Thymus (tissue), 11 donors: ENCODE data around the gene KRTAP5-5. TPM values are rescaled to one million over a fixed set of nuclear protein-coding genes. Genes with fewer than 3 reads are reported as not detected.

Experiments used
- DNase-seq, 9 donors: peaks; one replicate each; pipeline ENCODE4 v3.0.0-alpha.2; 2013; ENCODE audit warnings: low spot score in 9 of 9, low read depth in 6 of 9, missing footprints in 1 of 9
- H3K27ac ChIP-seq, 2 donors: one replicate each; pipeline ENCODE4 v1.5.1; 2013; ENCODE audit warnings: control low read depth in 1 of 2, low read depth in 1 of 2, low read length in 1 of 2, mild to moderate bottlenecking in 1 of 2, moderate library complexity in 1 of 2
- H3K27me3 ChIP-seq, 2 donors: one replicate each; pipeline ENCODE4 v1.5.1; 2013; ENCODE audit warnings: low read length in 1 of 2; ENCODE audit not compliant: control insufficient read depth in 2 of 2, insufficient read depth in 1 of 2
- H3K36me3 ChIP-seq, 2 donors: one replicate each; pipeline ENCODE4 v1.5.1; 2013; ENCODE audit warnings: low read length in 1 of 2, mild to moderate bottlenecking in 1 of 2, moderate library complexity in 1 of 2; ENCODE audit not compliant: control insufficient read depth in 2 of 2, insufficient read depth in 2 of 2
- H3K4me1 ChIP-seq, 2 donors: one replicate each; pipeline ENCODE4 v1.5.1; 2013; ENCODE audit warnings: low read length in 2 of 2; ENCODE audit not compliant: control insufficient read depth in 2 of 2, insufficient read depth in 2 of 2
- H3K4me3 ChIP-seq, 2 donors: one replicate each; pipeline ENCODE4 v1.5.1; 2013; ENCODE audit warnings: low read length in 2 of 2, control low read depth in 1 of 2, mild to moderate bottlenecking in 1 of 2
- H3K9me3 ChIP-seq, 2 donors: one replicate each; pipeline ENCODE4 v1.5.1; 2013; ENCODE audit warnings: low read length in 1 of 2, mild to moderate bottlenecking in 1 of 2; ENCODE audit not compliant: control insufficient read depth in 2 of 2, insufficient read depth in 1 of 2
- WGBS: extraction: QIAGEN DNeasy Blood & Tissue Kit; methylation state at CpG from one replicate; pipeline ENCODE4 v1.1.7; 2013; 5-methylcytosine and 5-hydroxymethylcytosine counted together
- polyA plus RNA-seq: library from polyadenylated mRNA; stranded (reverse); fragments of 200-250 nt; gene quantifications from one replicate; pipeline ENCODE4 v1.2.3, GENCODE V29; 2013
- total RNA-seq: library from RNA; stranded (reverse); fragments of 120-200 nt; gene quantifications from one replicate; pipeline ENCODE4 v1.2.4, GENCODE V29; 2013
- donor health status: healthy.

The KRTAP5-5 gene
- total and polyA plus RNA-seq, 2 donors: not detected

DNA sequence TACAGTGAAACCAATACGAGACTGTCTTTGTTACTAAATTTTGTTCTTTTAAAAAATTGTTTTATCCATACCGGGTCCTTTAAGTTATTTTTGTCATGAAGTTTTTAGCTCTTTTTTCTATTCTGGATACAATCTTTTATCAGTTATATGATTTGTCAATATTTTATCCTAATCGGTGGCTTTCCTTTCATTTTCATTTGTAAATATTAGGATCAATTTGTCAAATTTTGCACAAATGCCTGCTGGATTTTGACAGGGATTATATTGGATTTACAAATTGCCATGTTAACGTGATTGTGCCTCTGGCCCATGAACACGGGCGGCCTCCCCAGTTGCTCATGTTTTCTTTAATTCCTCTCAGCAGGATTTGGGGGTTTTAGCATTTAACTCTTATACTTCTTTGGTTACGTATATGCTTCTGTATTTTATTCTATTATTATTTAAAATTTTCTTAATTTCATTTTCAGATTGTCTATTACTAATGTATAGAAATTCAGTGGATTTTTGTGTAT, 46.7 kb downstream of the KRTAP5-5 start:
- Histone ChIP-seq H3K4me1 (no peaks in the 10 kb centered on the region), H3K36me3 (no peaks in the 10 kb centered on the region), H3K4me3 (no peak overlapping the region), H3K27ac (no peak overlapping the region), H3K27me3 (peaks cover 3 to 27% of the 10 kb centered on the region in 2 donors), H3K9me3 (no peaks in the 10 kb centered on the region)
- WGBS: 94% methylated on average over 7 of the region's 7 CpGs
- no peak for DNase-seq

DNA sequence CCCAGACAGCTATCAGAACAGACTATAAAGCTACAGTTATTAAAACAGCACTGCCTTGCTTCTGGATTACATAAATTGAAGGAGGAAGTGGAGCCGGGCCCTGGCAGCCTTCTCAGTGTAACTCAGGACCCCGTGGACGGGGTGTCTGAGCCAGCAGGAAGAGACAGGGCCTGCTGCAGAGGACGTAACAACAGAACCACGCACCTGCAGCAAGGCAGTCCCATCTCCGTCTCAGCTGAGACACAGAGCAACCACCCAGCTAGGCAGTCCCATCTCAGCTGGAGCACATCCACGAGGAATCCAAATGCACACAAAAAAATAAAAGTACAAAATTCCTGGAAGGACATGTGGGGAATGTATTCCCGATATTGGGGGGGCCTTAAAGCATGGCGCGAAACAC, 50.3 kb downstream of the KRTAP5-5 start:
- H3K27ac ChIP-seq: no peak overlapping the region
- WGBS: 78% methylated on average over 10 of the region's 10 CpGs
- no peak overlapping the region for H3K4me3 ChIP-seq
- H3K4me1 ChIP-seq: no peaks in the 10 kb centered on the region
- no peaks in the 10 kb centered on the region for H3K36me3 ChIP-seq
- no peak for DNase-seq
- peaks cover 0 to 13% of the 10 kb centered on the region in 2 donors for H3K27me3 ChIP-seq
- H3K9me3 ChIP-seq: no peaks in the 10 kb centered on the region

Other genes with a start within 250 kb of the KRTAP5-5 start
- 0.14 TPM for gene BRSK2, start 239.8 kb upstream of the KRTAP5-5 start, total RNA-seq
- gene BRSK2, start 239.8 kb upstream of the KRTAP5-5 start, polyA plus RNA-seq: 1.1 TPM
- 34.0 TPM for gene MOB2, start 143.0 kb upstream of the KRTAP5-5 start, total RNA-seq
- 46.5 TPM for gene MOB2, start 143.0 kb upstream of the KRTAP5-5 start, polyA plus RNA-seq
- 0.14 TPM for gene DUSP8, start 57.5 kb upstream of the KRTAP5-5 start, total RNA-seq
- gene DUSP8, start 57.5 kb upstream of the KRTAP5-5 start, polyA plus RNA-seq: 2.9 TPM
- not detected for gene KRTAP5-1, start 44.5 kb upstream of the KRTAP5-5 start, total RNA-seq
- not detected for gene KRTAP5-1, start 44.5 kb upstream of the KRTAP5-5 start, polyA plus RNA-seq
- not detected for gene KRTAP5-2, start 31.5 kb upstream of the KRTAP5-5 start, total RNA-seq
- gene KRTAP5-2, start 31.5 kb upstream of the KRTAP5-5 start, polyA plus RNA-seq: 0.11 TPM
- gene KRTAP5-3, start 21.3 kb upstream of the KRTAP5-5 start, total RNA-seq: not detected
- 0.02 TPM for gene KRTAP5-3, start 21.3 kb upstream of the KRTAP5-5 start, polyA plus RNA-seq
- not detected for gene KRTAP5-4, start 7.6 kb upstream of the KRTAP5-5 start, total RNA-seq
- gene KRTAP5-4, start 7.6 kb upstream of the KRTAP5-5 start, polyA plus RNA-seq: not detected
- not detected for gene KRTAP5-6, start 67.4 kb downstream of the KRTAP5-5 start, total RNA-seq
- not detected for gene KRTAP5-6, start 67.4 kb downstream of the KRTAP5-5 start, polyA plus RNA-seq
- gene IFITM10, start 120.8 kb downstream of the KRTAP5-5 start, total RNA-seq: 0.14 TPM
- 0.80 TPM for gene IFITM10, start 120.8 kb downstream of the KRTAP5-5 start, polyA plus RNA-seq
- 97.4 TPM for gene CTSD, start 134.2 kb downstream of the KRTAP5-5 start, total RNA-seq
- 487 TPM for gene CTSD, start 134.2 kb downstream of the KRTAP5-5 start, polyA plus RNA-seq
- 0.71 TPM for gene SYT8, start 205.2 kb downstream of the KRTAP5-5 start, total RNA-seq
- gene SYT8, start 205.2 kb downstream of the KRTAP5-5 start, polyA plus RNA-seq: 9.8 TPM
- gene TNNI2, start 209.2 kb downstream of the KRTAP5-5 start, total RNA-seq: 4.5 TPM
- gene TNNI2, start 209.2 kb downstream of the KRTAP5-5 start, polyA plus RNA-seq: 13.4 TPM
- gene LSP1, start 223.3 kb downstream of the KRTAP5-5 start, total RNA-seq: 179 TPM
- 138 TPM for gene LSP1, start 223.3 kb downstream of the KRTAP5-5 start, polyA plus RNA-seq